Activated effector memory CD4-positive, alpha-beta T cell treated with Interleukin-2 at 50 U/mL for 16 hours (primary cell): ENCODE measurements around the gene LTN1.

Experiments used
- DNase-seq: peaks from one replicate; pipeline ENCODE4 v3.0.0-alpha.2; 2020

Gene LTN1

DNA sequence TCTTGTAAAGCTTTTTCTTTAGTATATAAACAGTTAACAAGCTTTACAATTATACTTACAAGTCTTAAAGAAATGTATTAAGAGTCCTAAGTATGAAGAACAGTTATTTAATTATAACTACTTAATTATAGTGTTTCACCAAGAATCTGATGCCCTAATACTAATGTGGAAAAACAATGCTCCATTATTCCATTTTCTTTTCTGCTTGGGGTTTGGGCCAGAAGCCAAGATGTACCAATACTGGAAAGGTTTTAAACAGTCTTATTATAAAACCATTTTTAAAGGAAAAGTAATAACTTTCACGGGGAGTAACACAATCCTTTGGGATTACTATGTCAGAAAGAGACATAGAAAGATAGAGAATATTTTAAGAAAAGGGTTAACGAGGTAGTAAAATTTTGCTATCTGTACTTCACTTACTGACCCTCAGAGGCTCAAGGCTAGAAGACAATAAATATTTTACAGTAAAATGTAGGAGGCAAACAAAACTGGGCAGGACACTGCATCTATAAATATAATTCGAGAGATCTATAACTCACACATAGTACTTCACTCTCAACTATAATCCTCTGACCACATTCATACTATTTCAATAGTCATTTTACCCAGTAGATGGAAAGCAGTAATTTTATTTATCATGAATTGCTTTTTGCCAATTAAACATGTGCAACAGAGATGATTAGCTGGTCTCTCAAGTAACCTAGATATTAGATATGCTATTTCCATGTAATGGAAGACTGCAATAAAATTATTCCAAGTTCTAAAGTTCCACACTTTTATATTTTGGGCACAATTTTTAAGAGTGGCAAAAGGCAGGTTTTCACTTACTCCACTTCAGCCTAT, 63.9 kb downstream of the LTN1 start:
- no peak for DNase-seq

DNA sequence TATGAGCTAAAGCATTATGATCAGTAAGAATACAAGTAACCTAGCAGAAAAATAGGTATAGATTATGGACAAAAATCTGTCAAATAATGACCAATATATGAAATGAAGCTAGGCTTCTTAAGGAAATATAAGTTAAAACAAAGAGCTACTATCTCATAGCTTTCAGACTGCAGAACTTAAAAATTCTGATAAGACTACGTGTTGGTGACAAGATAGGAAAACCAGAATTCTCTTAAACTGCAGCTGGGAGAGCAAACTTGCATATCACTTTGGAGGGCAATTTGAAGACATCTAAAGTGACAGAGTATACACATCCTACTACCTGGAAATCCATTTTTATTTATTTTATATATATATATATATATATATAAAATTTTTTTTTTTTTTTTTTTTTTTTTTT, 65.5 kb downstream of the LTN1 start:
- DNase-seq: no peak

DNA sequence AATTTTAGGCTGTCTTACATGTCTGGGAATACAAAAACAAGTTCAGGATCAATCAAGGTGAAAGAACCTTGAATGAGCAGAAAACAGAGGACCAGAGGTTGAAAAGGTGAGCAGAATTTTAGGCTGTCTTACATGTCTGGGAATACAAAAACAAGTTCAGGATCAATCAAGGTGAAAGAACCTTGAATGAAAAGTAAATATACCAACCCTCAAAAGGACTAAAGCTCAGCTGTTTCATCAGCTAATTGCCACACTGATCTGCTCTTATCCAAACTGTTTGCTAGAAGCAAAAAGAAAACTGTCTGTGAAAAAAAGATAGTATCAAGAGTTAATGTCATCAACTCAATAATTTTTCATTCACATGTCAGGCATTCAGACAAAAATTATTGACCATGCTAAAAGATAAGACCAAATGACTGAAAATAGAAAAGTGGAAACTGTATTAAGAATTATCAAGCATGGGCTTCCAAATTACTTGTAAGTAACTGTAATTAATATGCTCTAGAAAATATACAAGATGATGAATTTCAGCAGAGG, 69.2 kb downstream of the LTN1 start:
- DNase-seq: no peak

DNA sequence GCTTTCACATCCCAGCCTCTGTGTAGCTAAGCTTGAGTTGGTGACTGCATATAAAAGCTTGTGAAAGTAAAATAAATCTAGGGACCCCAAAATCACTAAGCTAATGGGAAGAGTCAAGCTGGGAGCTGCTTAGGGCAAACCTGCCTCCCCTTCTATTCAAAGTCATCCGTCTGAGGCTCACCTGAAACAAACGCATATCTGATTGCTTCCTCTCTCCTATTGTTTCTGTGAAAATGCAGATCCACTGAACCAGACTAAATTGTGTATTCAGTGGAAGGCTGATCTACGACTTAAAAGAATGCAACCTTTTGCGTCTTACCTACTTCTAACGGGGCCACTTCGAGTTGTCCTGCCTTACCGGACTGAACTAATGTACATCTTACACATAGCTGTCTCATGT, 70.3 kb downstream of the LTN1 start:
- no peak for DNase-seq

DNA sequence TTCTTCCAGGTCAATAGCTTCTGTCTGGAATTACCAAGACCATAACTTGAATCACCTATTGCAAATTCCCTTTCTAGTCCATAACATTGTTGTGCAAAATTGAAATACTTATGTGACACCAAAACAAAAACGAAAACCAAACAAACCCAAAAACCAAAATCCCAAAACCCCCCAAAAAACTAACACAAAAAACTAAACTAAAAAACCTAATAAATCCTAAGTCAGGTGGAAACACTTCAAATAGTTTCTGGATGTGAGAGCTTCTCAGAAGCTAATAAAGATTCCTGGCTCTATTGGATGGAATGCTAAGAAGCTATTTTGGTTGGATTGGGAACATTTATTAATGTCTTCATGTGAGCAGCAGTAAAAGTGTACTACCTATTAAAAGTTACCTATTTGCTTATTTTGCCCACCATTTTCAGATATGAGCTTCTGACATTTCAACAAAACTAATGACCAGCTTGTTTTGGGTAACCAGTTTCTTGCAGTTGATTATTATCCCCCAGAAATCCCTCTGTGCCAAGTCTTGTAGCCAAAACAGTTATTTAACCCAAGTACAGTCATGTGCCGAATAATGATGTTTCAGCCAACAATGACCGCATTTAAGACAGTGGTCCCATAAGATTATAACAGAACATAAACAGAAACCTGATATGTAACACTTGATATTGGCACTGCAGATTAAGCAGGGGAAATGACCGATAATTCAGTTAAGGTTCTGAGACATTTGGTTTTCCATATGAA, 76.4 kb downstream of the LTN1 start:
- no peak for DNase-seq

DNA sequence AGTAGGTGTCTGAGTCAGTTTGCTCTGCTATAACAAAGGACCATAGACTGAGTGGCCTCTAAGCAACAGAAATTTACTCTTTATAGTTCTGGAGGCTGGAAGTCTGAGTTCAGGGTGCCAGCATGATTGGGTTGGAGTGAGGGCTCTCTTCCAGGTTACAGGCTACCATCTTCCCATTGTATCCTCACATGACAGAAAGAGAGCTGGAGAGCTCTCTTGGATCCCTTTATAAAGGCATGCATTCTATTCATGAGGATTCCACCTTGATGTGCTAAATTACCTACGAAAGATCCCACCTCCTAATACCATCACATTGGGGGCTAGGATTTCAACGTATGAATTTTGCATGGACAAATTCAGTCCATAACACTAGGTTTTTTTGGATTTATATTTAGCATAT, 79.6 kb downstream of the LTN1 start:
- no peak for DNase-seq

DNA sequence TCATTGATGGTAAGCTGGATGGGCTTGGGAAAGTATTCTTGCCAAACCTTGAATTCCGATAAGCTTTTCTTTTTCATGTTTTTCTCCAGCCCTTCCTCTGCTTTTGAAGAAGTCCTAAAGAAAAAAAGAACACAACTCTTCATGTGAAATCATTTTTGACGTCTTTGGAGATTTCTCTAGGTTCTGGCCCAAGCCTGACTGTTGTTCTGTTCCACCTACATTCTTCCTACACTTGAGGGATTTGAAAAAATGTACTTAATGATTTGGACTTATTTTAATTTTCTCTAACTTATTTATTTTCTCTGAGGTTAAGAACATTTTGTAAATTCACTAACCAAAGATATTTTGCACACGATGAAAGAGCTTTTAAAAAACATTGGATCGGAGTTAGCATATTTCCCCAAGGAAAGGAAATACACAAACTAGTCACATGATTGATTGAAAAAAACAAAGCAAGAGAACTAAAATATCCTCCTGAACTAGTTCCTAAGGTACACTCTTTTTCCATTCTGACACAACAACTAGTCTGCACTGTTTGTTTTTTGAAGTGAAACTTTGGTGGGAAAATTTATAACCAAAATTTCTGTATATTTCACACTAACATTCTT, 82.3 kb downstream of the LTN1 start:
- DNase-seq: no peak

DNA sequence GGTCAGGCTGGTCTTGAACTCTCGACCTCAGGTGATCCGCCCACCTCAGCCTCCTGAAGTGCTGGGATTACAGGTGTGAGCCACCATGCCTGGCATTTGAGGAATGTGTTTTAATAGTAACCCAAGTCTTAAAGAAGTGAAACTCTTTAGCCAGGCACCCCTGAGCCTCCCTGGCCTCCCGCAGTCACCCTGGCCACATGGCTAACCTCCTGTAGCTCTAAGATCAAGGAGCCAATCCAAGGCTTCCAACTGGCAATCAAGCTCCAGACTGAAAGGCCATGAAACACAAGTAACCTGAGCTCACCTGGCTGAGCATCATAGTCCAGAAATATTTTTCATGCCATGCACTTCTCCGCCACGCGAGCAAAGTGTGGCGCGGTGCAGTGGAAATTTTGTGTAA, 84.3 kb downstream of the LTN1 start:
- no peak for DNase-seq

DNA sequence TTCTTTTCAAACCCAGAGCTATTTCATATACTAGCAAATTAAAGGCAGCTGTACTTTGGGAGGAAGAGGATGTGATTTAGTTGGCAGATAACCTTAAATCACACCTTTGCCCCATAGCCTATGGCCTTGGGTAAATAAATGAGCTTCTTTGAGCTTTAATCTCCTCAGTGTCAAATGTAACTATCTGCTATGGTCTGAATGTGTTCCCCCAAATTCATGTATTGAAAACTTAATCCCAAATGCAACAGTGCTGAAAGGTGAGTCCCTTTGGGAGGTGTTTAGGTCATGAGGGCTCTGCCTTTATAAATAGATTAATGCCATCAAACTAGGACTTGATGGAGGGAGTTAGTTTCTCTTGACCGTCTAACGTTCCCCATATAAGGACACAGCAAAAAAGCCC, 85.8 kb downstream of the LTN1 start:
- DNase-seq: no peak

DNA sequence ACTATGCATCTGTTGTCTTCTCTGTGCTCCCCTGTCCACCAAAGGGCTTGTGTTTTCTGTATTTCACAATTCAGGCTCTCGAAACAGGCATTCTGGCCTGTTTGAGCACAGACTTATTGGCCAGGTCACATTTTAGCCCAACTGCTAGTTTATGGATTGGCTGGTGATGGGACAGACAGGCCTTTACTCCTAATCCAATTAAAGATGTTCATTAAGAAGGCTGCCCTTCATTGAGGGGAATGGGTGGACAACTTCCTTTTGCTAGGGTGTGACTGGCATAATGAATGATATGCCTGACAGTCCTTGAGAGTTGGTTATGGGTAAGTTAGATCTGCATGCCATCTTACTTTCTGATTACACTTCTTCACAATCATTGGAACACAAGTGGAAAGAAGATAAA, 86.4 kb downstream of the LTN1 start:
- no peak for DNase-seq

DNA sequence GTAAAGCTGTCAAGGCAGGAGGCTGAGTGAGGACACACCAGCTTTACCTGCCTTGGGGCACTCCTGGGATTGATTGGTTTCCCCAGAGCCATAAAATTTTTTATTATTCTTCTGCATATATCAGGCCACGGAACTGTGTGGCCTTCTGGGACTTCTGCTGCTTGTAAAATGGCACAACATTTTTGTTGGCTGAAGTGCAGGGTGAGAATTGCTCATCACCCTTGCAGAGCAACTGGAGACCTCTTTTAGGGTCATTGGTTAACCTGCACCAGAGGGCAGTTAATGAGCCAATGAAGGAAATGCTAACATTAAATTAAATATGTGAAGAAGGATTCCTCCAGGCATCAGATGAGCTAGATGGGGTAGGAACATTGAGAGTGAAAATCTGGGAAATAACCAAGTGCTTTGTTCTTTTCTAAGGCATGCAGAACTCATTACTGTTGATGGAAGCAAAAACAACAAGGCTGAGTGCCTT, 87.7 kb downstream of the LTN1 start:
- DNase-seq: no peak

DNA sequence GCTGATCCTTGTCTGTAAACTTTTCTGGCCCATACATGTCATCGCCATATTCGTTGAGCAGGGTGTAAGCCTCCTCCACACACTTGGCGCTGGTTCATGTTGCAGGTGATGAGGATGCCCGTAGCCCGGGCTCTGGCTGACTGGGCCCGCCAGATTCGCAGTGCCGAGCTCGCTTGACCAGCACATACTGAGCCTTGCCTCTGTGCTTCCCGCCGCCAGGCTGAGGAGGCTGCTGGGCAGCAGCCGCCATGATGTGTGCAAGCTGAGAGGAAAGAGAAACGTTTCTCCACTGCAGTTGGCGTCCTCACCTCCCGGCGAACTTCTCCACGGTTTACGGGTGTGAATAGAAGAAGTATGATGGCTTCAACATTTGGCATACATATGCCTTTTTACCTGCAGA, 89.2 kb downstream of the LTN1 start:
- no peak for DNase-seq

DNA sequence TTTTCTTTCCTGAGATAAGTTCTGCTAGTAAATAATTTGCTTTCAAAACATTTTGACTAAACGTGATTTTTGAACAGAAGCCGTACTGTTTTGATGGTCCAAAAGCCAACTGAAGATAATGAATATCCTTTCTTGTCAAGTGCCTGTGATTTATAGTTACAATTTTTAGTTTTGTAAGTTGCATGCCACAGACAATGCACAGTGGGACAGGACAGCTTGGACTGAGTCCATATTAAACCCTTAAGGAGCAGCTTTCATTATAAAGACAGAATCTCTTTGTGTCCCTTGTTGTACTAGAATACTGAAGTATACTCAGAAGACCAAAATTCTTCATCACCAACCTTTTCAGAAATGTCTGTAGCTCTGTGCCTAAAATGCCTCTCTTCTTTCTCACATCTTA, 92.2 kb downstream of the LTN1 start:
- no peak for DNase-seq

DNA sequence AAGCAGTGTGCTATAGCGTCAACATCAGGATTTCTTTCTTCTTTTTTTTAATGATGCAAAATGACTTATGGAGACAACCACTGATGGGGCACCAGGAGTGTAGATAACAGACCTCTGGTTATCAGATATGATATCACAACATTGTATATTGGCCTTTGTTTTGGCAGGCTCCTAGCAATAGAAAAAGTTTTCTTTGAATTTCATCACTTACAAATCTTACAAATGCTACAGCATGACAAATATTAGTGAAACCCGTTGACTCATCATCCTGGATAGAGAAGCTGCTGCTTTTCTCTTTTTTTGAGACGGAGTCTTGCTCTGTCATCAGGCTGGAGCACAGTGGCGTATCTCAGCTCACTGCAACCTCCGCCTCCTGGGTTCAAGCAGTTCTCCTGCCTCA, 92.9 kb downstream of the LTN1 start:
- no peak for DNase-seq

DNA sequence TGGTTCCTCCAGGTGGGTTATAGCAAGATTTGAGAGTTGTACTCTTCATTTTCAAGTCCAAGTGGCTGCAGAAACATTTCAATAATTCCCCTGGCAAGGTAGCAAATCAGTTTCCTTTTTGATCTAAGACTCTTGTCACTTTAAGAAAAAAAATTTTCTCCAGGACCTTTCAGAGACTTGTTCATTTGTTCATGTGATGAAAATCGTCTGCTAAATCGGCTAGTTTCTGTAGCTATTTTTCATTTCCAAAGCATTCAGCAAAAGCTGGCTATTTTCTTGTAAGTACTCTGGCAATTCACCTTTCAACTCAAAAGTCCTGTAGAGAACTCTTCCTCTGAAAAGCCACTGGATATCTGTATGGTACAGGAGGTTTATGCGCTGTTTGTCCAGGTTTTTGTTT, 93.5 kb downstream of the LTN1 start:
- no peak for DNase-seq

DNA sequence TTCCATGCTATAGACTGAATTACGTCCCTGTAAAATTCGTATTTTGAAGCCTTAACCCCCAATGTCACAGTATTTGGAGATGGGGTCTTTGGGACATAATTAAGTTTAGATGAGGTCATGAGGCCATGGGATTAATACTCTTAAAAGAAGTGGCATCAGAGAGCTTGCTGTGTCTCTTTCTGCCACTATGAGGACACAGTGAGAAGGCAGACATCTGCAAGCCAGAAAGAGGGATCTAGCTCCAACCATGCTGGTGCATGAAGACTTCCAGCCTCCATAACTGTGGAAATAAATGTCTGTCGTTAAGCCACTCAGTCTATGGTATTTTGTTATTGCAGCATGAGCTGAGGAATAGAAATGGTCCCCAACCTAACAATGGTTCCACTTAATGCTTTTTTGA, 99.0 kb downstream of the LTN1 start:
- no peak for DNase-seq

DNA sequence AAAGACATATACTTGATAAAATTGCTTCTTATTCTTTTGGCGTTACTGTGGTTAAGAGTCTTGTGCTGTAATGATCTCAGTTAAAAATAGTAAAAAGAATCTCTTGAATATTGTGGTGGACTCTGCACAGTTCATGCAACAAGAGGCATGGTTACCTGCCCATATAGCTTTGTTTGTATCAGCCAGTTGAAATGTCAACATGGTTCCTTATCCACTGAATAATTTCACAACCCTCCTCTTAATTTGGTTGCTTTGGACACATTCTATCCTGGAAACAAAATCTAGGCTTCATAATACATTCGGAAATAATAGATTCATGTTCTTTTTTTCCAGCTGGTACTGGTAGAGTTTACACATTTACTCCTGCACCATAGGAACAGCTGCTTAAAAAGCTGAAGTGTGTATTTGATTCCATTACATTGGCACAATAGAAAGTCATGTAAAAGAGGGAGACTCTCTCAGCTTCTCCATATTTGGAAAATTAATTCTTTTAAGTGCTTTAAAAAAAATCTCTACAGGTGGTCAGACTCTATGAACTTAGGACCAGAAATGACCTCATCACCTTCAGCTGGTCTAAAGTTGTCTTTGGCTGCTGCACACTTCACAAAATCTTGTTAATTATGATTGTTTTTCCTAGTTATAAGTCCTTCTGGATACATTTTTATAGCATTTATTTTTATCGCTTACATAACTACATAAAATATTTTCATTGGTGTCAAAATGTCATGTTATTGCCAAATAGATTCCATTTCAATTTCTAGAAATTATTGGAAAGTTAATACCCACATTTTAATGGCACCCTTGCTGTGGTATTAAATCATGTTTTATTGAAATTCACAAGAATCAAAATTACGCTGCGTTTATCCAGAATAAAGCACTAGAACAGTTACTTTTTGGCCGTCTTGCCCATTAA, 100.2 kb downstream of the LTN1 start:
- no peak for DNase-seq

DNA sequence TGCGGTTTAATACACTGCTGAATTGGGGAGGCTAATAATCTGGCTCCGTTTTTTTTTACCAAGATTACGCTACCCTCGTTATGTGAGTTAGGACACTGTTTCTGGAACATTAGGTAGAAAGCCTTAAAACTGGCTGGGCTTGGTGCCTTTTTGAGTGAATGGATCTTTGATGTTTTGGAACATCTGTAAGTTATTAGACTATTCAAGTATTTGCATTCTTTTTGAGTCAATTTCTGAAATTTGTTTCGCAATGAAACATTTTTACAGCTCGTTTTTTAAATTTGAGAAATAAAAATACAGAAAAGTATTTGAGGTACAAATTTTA, 106.9 kb downstream of the LTN1 start:
- DNase-seq: no peak

DNA sequence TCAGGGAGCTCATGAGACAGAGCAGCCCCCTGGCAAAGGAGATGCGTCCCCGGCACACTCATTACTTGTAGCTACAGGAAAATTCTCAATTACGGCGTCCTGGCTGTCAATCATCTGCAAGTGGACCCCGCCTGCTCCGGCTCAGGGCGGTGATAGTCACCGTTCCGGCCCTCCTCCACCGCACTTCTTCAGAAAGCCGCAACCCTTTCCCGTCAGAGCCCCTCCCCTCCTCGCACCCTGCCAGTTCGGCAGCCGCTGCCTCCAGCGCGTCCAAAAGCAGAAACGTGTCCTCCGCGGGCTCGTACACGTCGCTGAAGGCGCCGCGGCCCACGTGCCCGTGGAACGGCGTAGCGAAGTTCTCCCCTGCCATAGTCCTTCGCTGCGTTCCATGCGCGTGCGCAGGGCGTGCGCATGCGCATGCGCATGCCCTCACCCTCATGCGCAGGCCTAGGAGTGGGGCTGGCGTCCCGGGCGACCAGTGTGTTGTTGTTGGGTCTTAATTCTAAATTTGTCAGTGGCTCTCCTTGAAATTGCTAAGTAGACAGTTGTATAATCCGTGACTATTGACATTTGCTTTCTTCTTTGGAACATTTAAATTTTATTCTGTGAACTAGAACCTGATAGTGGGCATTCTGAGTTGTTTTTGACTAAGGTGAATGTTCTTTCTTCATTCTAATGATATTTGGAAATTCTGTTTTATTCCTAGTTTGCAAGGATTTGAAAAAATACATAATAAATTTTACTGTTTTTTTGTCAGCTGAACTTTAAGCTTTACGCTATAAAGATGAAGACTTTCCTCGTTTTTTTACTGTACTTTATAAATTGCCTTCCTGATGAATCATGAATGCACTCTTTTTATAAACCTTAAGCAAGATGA, 107.5 kb downstream of the LTN1 start:
- DNase-seq: peak; percentile 88

DNA sequence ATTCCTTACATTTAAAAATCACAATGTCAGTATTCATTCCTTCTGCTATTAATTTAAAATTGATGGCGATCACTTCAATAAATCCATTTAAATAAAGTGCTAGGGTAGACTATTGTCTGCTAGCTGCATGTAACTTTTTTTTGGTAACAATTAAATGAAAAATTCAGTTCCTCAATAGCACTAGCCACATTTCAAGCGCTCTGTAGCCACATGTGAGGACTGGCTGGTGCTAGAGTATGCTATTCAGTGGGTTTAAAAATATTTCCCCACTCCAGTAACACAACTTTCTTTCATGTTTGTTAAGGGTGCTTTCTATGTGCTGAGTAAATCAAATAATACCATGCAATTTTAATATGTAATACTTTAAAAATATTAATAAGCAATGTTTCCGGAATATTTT, 108.2 kb downstream of the LTN1 start:
- no peak for DNase-seq

DNA sequence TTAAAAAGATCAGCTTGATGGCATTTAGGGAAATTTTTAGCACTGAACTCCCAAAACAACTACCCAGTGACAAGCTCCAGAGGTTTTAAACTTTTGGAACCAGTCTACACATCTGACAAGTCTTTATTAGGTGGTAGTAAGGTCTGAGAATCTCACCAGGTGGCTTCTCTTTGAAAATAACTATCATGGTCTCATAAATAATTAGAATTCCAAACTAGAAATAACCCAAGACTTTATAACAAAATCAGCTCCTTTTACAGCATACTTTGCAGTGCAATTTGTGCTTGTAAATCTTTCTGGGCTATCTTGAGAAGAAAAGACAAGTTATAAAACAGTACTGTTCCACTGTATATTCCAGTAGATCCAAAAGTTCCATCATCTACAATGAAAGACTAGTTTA, 108.7 kb downstream of the LTN1 start:
- no peak for DNase-seq

DNA sequence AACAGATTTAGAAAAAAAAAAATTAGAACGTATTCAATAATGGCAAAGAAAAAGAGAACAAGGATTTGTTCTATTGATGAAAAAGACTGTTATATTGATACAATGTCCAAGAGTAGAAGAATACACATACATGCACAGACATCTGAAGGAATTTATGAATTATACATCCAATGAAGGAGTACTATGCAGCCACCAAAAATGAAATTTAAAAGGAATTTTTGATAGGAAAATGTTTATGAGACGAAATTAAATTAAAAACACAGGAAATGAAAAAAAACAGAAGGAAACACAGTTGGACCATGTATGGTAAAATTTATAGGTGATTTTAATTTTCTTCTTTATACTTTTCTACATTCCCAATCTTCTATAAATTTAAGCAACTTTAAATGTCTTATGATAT, 110.3 kb downstream of the LTN1 start:
- DNase-seq: no peak
